Activated CD8-positive, alpha-beta memory T cell treated with anti-CD3 and anti-CD28 coated beads for 24 hours (primary cell): ENCODE measurements around the gene ZCCHC14.
"Not testable (repeated sequence)": the region's sequence is repeated elsewhere in the genome, so short reads cannot be mapped to it uniquely, and the experiment has no call there.

ENCODE experiments used
- DNase-seq: peaks from one replicate; pipeline ENCODE4 v3.0.0-alpha.2; 2020

ZCCHC14 gene

GRCh38 chr16:87376660-87377059 is 116.2 kb downstream of the ZCCHC14 start:
- DNase-seq: no peak

- DNase-seq: no peak
Observed at GRCh38 chr16:87375426-87376135, 117.2 kb downstream of the ZCCHC14 start.

- no peak for DNase-seq
Observed at GRCh38 chr16:87374313-87374712, 118.5 kb downstream of the ZCCHC14 start.

GRCh38 chr16:87372305-87372704 is 120.5 kb downstream of the ZCCHC14 start:
- DNase-seq: no peak

GRCh38 chr16:87371261-87371866 is 121.5 kb downstream of the ZCCHC14 start:
- no peak for DNase-seq

GRCh38 chr16:87369796-87370719 is 122.8 kb downstream of the ZCCHC14 start:
- DNase-seq: no peak

- DNase-seq: no peak
Observed at GRCh38 chr16:87369117-87369765, 123.6 kb downstream of the ZCCHC14 start.

GRCh38 chr16:87368029-87368770 is 124.6 kb downstream of the ZCCHC14 start:
- DNase-seq: no peak

- no peak for DNase-seq
Observed at GRCh38 chr16:87367529-87367928, 125.3 kb downstream of the ZCCHC14 start.

- no peak for DNase-seq
Observed at GRCh38 chr16:87366930-87367329, 125.9 kb downstream of the ZCCHC14 start.

- no peak for DNase-seq
Observed at GRCh38 chr16:87366288-87366687, 126.5 kb downstream of the ZCCHC14 start.

- no peak for DNase-seq
Observed at GRCh38 chr16:87365021-87365713, 127.7 kb downstream of the ZCCHC14 start.

GRCh38 chr16:87363771-87364455 is 128.9 kb downstream of the ZCCHC14 start:
- DNase-seq: no peak

- DNase-seq: not testable (repeated sequence)
Observed at GRCh38 chr16:87362828-87363559, 129.8 kb downstream of the ZCCHC14 start.

- DNase-seq: no peak
Observed at GRCh38 chr16:87361916-87362619, 130.8 kb downstream of the ZCCHC14 start.

GRCh38 chr16:87360862-87361610 is 131.8 kb downstream of the ZCCHC14 start:
- DNase-seq: no peak

GRCh38 chr16:87359121-87359520 is 133.7 kb downstream of the ZCCHC14 start:
- no peak for DNase-seq

- no peak for DNase-seq
Observed at GRCh38 chr16:87358696-87359095, 134.1 kb downstream of the ZCCHC14 start.

- DNase-seq: no peak
Observed at GRCh38 chr16:87358250-87358649, 134.6 kb downstream of the ZCCHC14 start.
